ENCODE measurements around the gene CFAP57. TPM values are rescaled to one million over a fixed set of nuclear protein-coding genes. Genes with fewer than 3 reads are reported as not detected.

Gene CFAP57
- total and polyA plus RNA-seq, 9 of the 15 experiments (the other 6 are each of a cell fraction or from before 2014, with no cell fraction given) = 0.04 to 0.22 (median 0.07) TPM; not detected in 3

DNA sequence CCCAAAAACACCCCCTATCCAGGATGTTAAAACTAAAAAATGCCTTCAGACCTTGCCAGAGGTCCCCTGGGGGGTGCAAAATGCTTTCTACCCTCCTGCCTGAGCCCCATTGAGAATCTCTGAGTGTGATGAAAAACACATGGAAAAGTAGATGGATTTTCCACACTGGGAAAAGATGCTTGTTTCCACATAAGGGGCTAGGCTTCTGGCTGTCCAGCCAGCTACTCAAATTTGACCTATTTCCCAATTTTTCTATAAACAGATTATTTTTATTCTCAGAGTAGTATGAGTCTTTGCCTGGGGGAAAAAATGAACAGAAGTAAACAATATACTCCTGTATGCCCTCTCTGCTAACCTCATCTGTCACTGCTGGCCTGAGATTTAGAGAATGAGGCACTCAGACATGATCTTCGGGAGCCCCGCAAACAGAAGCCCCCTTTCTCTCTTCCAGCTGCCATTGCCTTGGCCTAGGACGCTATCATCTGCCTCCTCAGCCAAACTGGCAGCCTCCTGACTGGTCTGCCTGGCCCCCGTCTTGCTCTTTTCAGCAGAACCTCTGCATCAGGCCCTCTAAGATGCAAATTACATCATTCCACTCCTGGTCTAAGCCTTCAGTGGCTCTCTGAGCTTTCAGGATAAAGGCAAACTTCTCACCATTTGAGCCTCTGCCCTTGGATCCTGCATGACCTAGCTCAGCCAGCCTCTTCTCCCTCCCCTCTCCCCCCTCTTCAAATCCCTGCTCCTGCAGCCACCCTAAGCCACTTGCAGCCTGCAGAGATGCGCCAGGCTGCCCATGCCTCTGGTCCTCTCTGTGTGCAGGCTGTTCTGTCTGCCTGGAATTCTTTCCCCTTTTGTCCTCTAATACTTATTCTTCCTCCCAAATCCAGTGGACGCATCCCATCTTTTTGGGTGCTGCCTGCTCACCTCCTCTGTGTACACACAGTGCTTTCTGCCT lies 58.0 kb downstream of the CFAP57 start (continued):
- TF ChIP-seq ZNF318 (IDR thresholded peaks at IDR 0.05; ENCODE audit: borderline replicate concordance in 1 of 2, low read depth in 1 of 2) (no peak), ELF1 (tag; IDR thresholded peaks at IDR 0.05) (no peak), ARID2 (IDR thresholded peaks at IDR 0.05) (no peak)

All from K562 (cell line).